HL-60/S4 treated with retinoic acid at 250 ng/mL for 4 days and 3 days (cell line): ENCODE results near the gene TCF12.

ENCODE experiments used
- in situ Hi-C: fragments of 300-500 bp; cut with MboI; formaldehyde crosslinking; loops from 2 replicates; pipeline ENCODE4 v1.7.0; 2022; ENCODE audit warnings: low sequenced_read_pairs

Gene TCF12

GRCh38 chr15:57324590-57324890 lies 406.1 kb downstream of the TCF12 start:
- in situ Hi-C loops: loop anchor here (25.0 kb wide), 3 partner anchors 412 to 837 kb away; partner anchors contain the start of gene TCF12

DNA sequence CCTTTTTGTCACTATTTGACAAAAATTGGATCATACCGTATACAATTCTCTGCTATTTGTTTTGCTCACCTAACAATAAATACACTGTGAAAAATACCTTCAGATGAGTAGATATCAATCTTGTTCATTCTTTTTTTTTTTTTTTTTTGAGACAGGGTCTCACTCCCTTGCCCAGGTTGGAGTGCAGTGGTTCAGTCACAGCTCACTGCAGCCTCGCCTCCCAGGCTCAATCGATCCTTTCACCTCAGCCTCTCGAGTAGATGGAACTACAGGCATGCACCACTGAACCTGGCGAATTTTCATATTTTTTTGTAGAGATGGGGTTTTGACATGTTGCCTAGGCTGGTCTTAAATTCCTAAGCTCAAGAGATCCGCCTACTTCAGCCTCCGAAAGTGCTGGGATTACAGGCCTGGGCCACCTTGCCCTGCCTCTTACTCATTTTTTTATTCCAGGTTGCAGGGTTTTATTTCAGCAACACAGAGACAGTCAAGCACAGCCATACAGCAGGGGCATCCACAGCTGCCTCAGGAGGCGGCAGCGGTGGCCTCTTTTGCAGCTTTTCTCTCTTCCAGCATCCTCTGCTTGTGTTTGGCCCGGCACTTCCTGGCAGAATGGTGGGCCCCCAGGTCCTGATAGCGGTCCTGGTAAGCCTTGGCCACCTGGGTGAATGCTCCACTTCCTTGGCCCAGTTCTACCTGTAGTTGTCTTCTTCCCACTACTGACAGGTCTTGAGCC lies 406.7 kb downstream of the TCF12 start:
- in situ Hi-C loops: loop anchor here (25.0 kb wide), 4 partner anchors 413 to 838 kb away; partner anchors contain the start of gene TCF12

DNA sequence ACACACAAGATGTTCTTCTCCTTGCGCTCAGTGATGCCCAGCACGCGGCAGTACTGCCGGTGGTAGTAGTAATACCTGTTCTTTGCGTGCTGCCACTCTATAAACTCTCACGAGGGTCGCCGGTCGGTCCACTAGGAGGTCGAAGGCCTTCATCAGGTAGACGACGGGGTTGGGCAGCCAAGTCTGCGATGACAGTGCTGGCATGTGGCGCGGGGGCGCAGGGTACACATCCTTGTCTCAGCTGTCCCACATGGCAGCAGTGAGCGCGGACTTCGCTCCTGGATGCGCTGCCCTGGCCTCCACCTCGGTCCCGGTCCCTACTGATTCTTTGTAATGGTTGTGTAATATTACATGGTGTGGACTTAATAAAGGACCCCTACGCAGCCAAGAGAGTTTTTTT lies 407.8 kb downstream of the TCF12 start:
- in situ Hi-C loops: loop anchor here (25.0 kb wide), 1 partner anchor 536 kb away; no protein-coding TSS in a partner anchor

DNA sequence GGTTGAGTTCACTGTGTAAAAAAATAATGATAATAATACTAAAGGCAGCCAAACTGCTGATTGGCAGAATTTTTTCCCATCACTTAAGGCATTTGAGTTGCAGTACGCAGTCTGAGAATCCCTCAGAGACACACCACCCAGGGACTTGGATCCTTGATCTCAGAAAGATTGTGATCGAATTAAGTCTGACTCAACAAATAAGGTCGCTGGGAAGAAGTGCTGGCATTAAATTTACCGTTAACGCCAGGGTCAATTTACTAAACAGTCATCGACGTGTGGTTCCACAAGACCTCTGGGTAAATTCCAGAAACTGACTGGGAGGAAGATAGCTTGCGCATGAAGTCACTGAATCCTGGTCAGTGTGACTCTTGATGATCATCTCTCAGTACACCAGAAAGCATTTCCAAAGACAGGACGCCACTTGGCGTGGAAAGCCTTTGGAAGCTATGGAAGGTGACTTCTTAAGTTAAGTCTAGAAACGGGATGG lies 409.6 kb downstream of the TCF12 start:
- in situ Hi-C loops: loop anchor here (25.0 kb wide), 1 partner anchor 534 kb away; no protein-coding TSS in a partner anchor

GRCh38 chr15:57328479-57328878 lies 410.0 kb downstream of the TCF12 start:
- in situ Hi-C loops: loop anchor here (25.0 kb wide), 1 partner anchor 534 kb away; no protein-coding TSS in a partner anchor

- in situ Hi-C loops: loop anchor here (25.0 kb wide), 1 partner anchor 533 kb away; no protein-coding TSS in a partner anchor
These were observed 410.5 kb downstream of the TCF12 start for GRCh38 chr15:57328897-57329296.

GRCh38 chr15:57329582-57330367 lies 411.3 kb downstream of the TCF12 start:
- in situ Hi-C loops: loop anchor here (25.0 kb wide), 1 partner anchor 533 kb away; no protein-coding TSS in a partner anchor

- in situ Hi-C loops: loop anchor here (25.0 kb wide), 1 partner anchor 532 kb away; no protein-coding TSS in a partner anchor
These were observed 412.3 kb downstream of the TCF12 start for GRCh38 chr15:57330619-57331340.

- in situ Hi-C loops: loop anchor here (25.0 kb wide), 1 partner anchor 530 kb away; no protein-coding TSS in a partner anchor
These were observed 413.9 kb downstream of the TCF12 start for GRCh38 chr15:57332326-57332725.

DNA sequence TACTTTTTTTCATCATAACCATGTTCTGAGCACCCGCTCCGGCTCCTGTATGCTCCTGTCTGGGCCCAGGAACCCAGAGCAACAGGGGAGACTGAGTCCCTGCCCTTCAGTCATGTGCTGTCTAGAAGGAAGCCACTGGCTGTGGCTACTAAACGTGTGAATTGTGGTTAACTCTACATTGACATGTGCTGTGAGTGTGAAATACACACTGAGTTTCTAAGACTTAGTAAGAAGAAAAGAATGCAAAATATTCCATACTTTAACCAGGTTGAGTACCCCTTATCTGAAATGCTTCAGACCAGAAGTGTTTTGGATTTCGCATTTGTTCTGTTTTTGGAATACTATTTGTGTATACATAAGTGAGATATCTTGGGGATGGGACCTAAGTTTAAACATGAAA lies 415.0 kb downstream of the TCF12 start:
- in situ Hi-C loops: loop anchor here (25.0 kb wide), 1 partner anchor 529 kb away; no protein-coding TSS in a partner anchor

GRCh38 chr15:57334257-57334656 lies 415.8 kb downstream of the TCF12 start:
- in situ Hi-C loops: loop anchor here (25.0 kb wide), 1 partner anchor 528 kb away; no protein-coding TSS in a partner anchor

- in situ Hi-C loops: loop anchor here (5.0 to 25.0 kb wide), 2 partner anchors 192 to 527 kb away; no protein-coding TSS in a partner anchor
These were observed 416.9 kb downstream of the TCF12 start for GRCh38 chr15:57335293-57335715.

- in situ Hi-C loops: loop anchor here (5.0 to 25.0 kb wide), 2 partner anchors 192 to 527 kb away; no protein-coding TSS in a partner anchor
These were observed 417.3 kb downstream of the TCF12 start for GRCh38 chr15:57335719-57336118.

DNA sequence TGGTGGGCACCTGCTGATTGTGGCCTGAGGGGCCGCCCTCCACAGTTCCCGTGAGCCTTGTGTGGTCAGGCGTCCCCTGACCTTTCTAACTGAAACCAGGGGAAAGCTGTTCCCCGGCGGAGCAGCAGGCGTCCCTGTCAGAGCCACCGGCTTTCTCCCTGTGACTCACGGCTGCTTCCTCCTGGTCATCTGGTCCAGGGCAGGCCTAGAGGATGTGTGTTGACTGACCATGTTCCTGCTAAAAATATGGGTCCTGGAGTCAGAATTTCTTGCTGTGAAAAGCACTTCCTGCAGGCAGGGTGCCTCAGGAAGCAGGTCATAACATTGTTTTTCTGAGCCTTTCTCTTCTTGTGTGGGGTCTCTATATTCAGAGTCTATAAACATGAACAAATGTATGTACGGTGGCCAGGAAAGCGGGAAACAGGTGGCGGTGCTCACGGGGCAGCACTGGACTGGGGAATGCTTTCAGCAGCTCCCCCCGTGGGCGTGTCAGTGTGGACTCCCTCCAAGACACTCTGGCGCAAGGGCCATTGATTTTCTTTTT lies 419.5 kb downstream of the TCF12 start:
- in situ Hi-C loops: loop anchor here (5.0 to 25.0 kb wide), 2 partner anchors 189 to 524 kb away; no protein-coding TSS in a partner anchor

DNA sequence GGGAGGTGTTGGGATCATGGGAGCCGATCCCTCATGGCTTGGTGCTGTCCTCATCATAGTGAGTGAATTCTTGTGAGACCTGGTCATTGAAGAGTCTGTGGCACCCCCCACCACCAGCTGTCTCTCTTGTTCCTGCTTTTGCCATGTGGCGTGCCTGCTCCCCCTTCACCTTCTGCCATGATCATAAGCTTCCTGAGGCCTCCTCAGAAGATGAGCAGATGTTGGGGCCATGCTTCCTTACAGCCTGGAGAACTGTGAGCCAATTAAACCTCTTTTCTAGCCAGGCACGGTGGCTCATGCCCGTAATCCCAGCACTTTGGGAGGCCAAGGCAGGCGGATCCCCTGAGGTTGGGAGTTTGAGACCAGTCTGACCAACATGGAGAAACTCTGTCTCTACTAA lies 420.9 kb downstream of the TCF12 start:
- in situ Hi-C loops: loop anchor here (5.0 to 25.0 kb wide), 2 partner anchors 188 to 523 kb away; no protein-coding TSS in a partner anchor
